ENCODE measurements around the gene HSD17B13.

HSD17B13 gene

GRCh38 chr4:87310691-87311335, 11.9 kb downstream of the HSD17B13 start:
- TF ChIP-seq BACH2 (CRISPR knock-in tag; IDR thresholded peaks at IDR 0.05; ENCODE audit: borderline replicate concordance): no peak
- no peak for TF ChIP-seq PATZ1 (CRISPR knock-in tag; IDR thresholded peaks at IDR 0.05; ENCODE audit: borderline replicate concordance)
- no peak for TF ChIP-seq RARB (CRISPR knock-in tag; IDR thresholded peaks at IDR 0.05)
- no peak for TF ChIP-seq ZNF8 (CRISPR knock-in tag; IDR thresholded peaks at IDR 0.05)
- no peak for TF ChIP-seq TSHZ2 (CRISPR knock-in tag; IDR thresholded peaks at IDR 0.05)
- TF ChIP-seq CSDC2 (CRISPR knock-in tag; IDR thresholded peaks at IDR 0.05): no peak
- TF ChIP-seq ZNF565 (CRISPR knock-in tag; conservative IDR thresholded peaks at IDR 0.05; ENCODE audit: low read depth): no peak
- TF ChIP-seq GLIS3 (CRISPR knock-in tag; IDR thresholded peaks at IDR 0.05): no peak
- no peak for TF ChIP-seq OSR1 (CRISPR knock-in tag; IDR thresholded peaks at IDR 0.05)
- TF ChIP-seq ARNTL (CRISPR knock-in tag; IDR thresholded peaks at IDR 0.05; ENCODE audit: borderline replicate concordance, low read depth): no peak
- TF ChIP-seq PPARA (CRISPR knock-in tag; IDR thresholded peaks at IDR 0.05; ENCODE audit: borderline replicate concordance): no peak
- TF ChIP-seq POU6F1 (CRISPR knock-in tag; IDR thresholded peaks at IDR 0.05; ENCODE audit: borderline replicate concordance, low read depth): no peak
- TF ChIP-seq, protein P1, sequence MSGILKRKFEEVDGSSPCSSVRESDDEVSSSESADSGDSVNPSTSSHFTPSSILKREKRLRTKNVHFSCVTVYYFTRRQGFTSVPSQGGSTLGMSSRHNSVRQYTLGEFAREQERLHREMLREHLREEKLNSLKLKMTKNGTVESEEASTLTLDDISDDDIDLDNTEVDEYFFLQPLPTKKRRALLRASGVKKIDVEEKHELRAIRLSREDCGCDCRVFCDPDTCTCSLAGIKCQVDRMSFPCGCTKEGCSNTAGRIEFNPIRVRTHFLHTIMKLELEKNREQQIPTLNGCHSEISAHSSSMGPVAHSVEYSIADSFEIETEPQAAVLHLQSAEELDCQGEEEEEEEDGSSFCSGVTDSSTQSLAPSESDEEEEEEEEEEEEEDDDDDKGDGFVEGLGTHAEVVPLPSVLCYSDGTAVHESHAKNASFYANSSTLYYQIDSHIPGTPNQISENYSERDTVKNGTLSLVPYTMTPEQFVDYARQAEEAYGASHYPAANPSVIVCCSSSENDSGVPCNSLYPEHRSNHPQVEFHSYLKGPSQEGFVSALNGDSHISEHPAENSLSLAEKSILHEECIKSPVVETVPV (CRISPR knock-in tag; IDR thresholded peaks at IDR 0.05): no peak
- no peak for ATAC-seq

DNA sequence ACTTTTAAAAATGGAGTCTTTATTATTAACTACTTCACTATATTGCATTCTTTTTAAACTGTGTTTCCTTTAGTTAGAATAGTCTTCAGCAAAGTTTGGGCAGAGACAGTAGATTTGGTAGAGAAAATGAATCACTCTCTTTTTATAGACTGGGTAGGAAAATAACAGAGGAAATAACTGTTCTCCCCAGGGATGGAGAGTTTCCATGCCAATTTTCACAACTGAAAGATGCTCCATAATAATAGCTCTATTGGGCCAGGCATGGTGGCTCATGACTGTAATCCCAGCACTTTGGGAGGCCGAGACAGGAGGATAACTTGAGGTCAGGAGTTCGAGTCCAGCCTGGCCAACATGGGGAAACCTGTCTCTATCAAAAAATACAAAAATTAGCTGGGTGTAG, 13.1 kb downstream of the HSD17B13 start:
- TF ChIP-seq ZNF8 (CRISPR knock-in tag; IDR thresholded peaks at IDR 0.05) (no peak), ISL1 (CRISPR knock-in tag; IDR thresholded peaks at IDR 0.05) (no peak)

DNA sequence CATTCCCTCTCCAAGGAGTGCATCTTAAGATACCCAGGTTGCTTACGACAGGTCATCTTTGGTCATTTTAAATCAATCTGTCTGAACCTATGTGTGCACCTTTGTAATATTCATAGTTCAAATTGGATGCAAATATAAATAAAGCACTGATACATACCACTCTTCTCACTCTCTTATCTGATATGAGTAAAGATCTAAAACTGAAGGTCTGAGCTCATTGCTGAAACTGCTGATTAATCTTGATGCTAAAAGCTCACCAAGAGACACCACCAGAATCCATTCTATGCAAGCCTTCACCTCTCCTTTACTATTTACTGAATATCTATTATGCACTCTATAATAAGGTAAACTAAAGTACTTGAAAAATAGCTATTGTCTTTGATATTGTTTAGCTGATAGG, 16.6 kb downstream of the HSD17B13 start:
- TF ChIP-seq, protein P1 (CRISPR knock-in tag; IDR thresholded peaks at IDR 0.05): no peak
- TF ChIP-seq ESRRG (CRISPR knock-in tag; IDR thresholded peaks at IDR 0.05) (no peak), ISL1 (CRISPR knock-in tag; IDR thresholded peaks at IDR 0.05) (no peak), RARB (CRISPR knock-in tag; IDR thresholded peaks at IDR 0.05) (no peak)
- no peak for ATAC-seq

More for the DNA sequence above, 13.1 kb downstream of the HSD17B13 start:
- no peak for ATAC-seq

DNA sequence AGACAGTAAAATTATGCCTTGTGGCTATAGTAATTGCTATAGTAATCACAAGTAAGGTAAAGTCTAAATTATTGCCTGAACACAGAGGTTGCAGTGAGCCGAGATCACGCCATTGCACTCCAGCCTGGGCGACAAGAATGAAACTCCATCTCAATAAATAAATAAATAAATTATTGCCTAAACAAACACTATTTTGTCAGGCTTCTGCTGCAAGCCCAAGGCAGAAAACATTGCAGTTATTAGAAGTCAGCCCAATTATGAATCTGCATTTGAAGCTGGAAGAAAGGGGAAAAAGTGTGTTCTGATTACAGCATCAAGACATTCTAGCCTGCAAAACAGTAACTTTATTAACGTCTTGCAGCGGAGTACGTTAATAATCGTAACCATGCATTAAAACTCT, 17.1 kb downstream of the HSD17B13 start:
- ATAC-seq: no peak
- no peak for TF ChIP-seq ESRRG (CRISPR knock-in tag; IDR thresholded peaks at IDR 0.05)
- no peak for TF ChIP-seq BACH2 (CRISPR knock-in tag; IDR thresholded peaks at IDR 0.05; ENCODE audit: borderline replicate concordance)
- TF ChIP-seq CSDC2 (CRISPR knock-in tag; IDR thresholded peaks at IDR 0.05): no peak
- no peak for TF ChIP-seq POU6F1 (CRISPR knock-in tag; IDR thresholded peaks at IDR 0.05; ENCODE audit: borderline replicate concordance, low read depth)
- TF ChIP-seq ZNF565 (CRISPR knock-in tag; conservative IDR thresholded peaks at IDR 0.05; ENCODE audit: low read depth): no peak
- TF ChIP-seq OSR1 (CRISPR knock-in tag; IDR thresholded peaks at IDR 0.05): no peak
- TF ChIP-seq TCF4 (CRISPR knock-in tag; IDR thresholded peaks at IDR 0.05; ENCODE audit: borderline replicate concordance): no peak
- no peak for TF ChIP-seq PATZ1 (CRISPR knock-in tag; IDR thresholded peaks at IDR 0.05; ENCODE audit: borderline replicate concordance)
- no peak for TF ChIP-seq ZFP30 (CRISPR knock-in tag; IDR thresholded peaks at IDR 0.05)
- TF ChIP-seq CREB5 (CRISPR knock-in tag; IDR thresholded peaks at IDR 0.05; ENCODE audit: low read depth): no peak
- no peak for TF ChIP-seq PPARA (CRISPR knock-in tag; IDR thresholded peaks at IDR 0.05; ENCODE audit: borderline replicate concordance)
- no peak for TF ChIP-seq ZC3H10 (CRISPR knock-in tag; IDR thresholded peaks at IDR 0.05)
- TF ChIP-seq ISL1 (CRISPR knock-in tag; IDR thresholded peaks at IDR 0.05): no peak
- no peak for TF ChIP-seq ZNF8 (CRISPR knock-in tag; IDR thresholded peaks at IDR 0.05)
